Hepatocyte (in vitro differentiated cells): Measurements from ENCODE around the gene CTNNA2. TPM values are rescaled to one million over a fixed set of nuclear protein-coding genes. Genes with fewer than 3 reads are reported as not detected.

Experiments
- DNase-seq: peaks from one replicate; pipeline ENCODE4 v3.0.0-alpha.2; 2016; ENCODE audit warnings: low spot score
- H2AFZ ChIP-seq: fragments of 200-600 bp; sonication (generic); 2 replicates; pipeline ENCODE4 v1.6.0; 2016; ENCODE audit warnings: antibody characterized with exemption, mild to moderate bottlenecking
- H3K27ac ChIP-seq: fragments of 200-600 bp; sonication (generic); 2 replicates; pipeline ENCODE4 v1.5.1; 2016; ENCODE audit warnings: mild to moderate bottlenecking
- H3K27me3 ChIP-seq: fragments of 200-600 bp; sonication (generic); 2 replicates; pipeline ENCODE4 v1.6.1; 2016
- H3K36me3 ChIP-seq: fragments of 200-600 bp; sonication (generic); replicated peaks from 2 replicates; pipeline ENCODE4 v1.5.1; 2016; ENCODE audit warnings: low read depth; ENCODE audit not compliant: insufficient read depth
- H3K4me1 ChIP-seq: fragments of 200-600 bp; sonication (generic); 2 replicates; pipeline ENCODE4 v1.5.1; 2016; ENCODE audit warnings: mild to moderate bottlenecking, moderate library complexity; ENCODE audit not compliant: insufficient read depth
- H3K4me2 ChIP-seq: fragments of 200-600 bp; sonication (generic); 2 replicates; pipeline ENCODE4 v1.6.0; 2016
- H3K4me3 ChIP-seq: fragments of 200-600 bp; sonication (generic); 2 replicates; pipeline ENCODE4 v1.5.1; 2016; ENCODE audit warnings: mild to moderate bottlenecking
- H3K79me2 ChIP-seq: fragments of 200-600 bp; sonication (generic); 2 replicates; pipeline ENCODE4 v1.6.0; 2017; ENCODE audit warnings: mild to moderate bottlenecking
- H3K9me2 ChIP-seq: fragments of 200-600 bp; sonication (generic); replicated peaks from 2 replicates; pipeline ENCODE4 v1.6.0; 2017; ENCODE audit warnings: mild to moderate bottlenecking; ENCODE audit not compliant: insufficient read depth
- H3K9me3 ChIP-seq: fragments of 200-600 bp; sonication (generic); 2 replicates; pipeline ENCODE4 v1.5.1; 2016; ENCODE audit warnings: low read depth, mild to moderate bottlenecking
- H4K20me1 ChIP-seq: fragments of 200-600 bp; sonication (generic); 2 replicates; pipeline ENCODE4 v1.6.0; 2016; ENCODE audit warnings: mild to moderate bottlenecking; ENCODE audit not compliant: insufficient read depth, poor library complexity, severe bottlenecking
- EZH2 ChIP-seq: fragments of 200-600 bp; sonication (generic); IDR thresholded peaks from 2 replicates; pipeline ENCODE4 v1.6.1; 2016; ENCODE audit warnings: antibody characterized with exemption, mild to moderate bottlenecking, borderline replicate concordance
- EZH2phosphoT487 ChIP-seq: fragments of 200-600 bp; sonication (generic); IDR thresholded peaks from one replicate; pipeline ENCODE4 v1.6.1; 2018; ENCODE audit warnings: antibody characterized with exemption, mild to moderate bottlenecking, low read depth, moderate library complexity; ENCODE audit not compliant: unreplicated experiment, severe bottlenecking
- WGBS: methylation state at CpG from one replicate; pipeline ENCODE4 v1.1.6; 2016; ENCODE audit warnings: low lambda C conversion rate; ENCODE audit errors: missing lambda C conversion rate; 5-methylcytosine and 5-hydroxymethylcytosine counted together
- polyA plus RNA-seq: library from polyadenylated mRNA; unstranded; fragments of >200 nt; fragmentation: Nextera tagmentation; extraction: Ambion mirVana; gene quantifications from 2 replicates; pipeline ENCODE4 v1.2.1, GENCODE V29; 2016
- total RNA-seq: library from RNA; depleted of rRNA; stranded (reverse); fragments of >200 nt; gene quantifications from 2 replicates; pipeline ENCODE4 v1.2.3, GENCODE V29; 2014
- TF ChIP-seq, protein P1 (sequence below): fragments of 200-600 bp; sonication (generic); IDR thresholded peaks from 2 replicates; pipeline ENCODE4 v1.5.1; 2016; ENCODE audit warnings: antibody characterized with exemption, mild to moderate bottlenecking; ENCODE audit not compliant: poor library complexity

Gene CTNNA2
- total and polyA plus RNA-seq, 2 experiments from 2014 or later: 0.79 to 4.4 TPM

DNA sequence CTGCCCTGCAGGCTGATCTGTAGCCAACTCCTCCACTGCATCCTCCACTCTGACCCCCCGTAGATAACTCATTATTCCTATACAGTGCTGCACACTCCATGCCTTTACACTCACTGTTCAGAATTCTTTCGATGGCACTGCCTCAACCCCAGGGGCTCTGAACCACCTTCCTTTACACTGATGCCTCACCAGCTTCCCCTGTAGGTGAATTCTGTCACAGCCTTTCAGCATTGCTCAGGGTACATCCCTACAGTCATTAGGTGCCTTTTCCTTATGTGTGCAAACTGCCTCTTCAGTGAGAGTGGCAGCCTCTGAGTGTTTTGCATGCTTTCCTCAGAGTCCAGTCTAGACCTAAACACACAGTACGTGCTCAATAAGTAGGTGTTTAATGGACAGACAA, 472.3 kb downstream of the CTNNA2 start:
- Histone ChIP-seq H3K27me3 (no peaks in the 10 kb centered on the region), H3K9me3 (no peaks in the 10 kb centered on the region), H4K20me1 (no peaks in the 10 kb centered on the region), H3K4me1 (no peaks in the 10 kb centered on the region), H2AFZ (no peak overlapping the region), H3K4me2 (no peak overlapping the region), H3K27ac (no peak overlapping the region), H3K36me3 (no peaks in the 10 kb centered on the region), H3K79me2 (no peaks in the 10 kb centered on the region), H3K9me2 (no peaks in the 10 kb centered on the region), H3K4me3 (no peak overlapping the region)
- TF ChIP-seq EZH2phosphoT487 (no peak), EZH2 (no peak)
- TF ChIP-seq, protein P1, sequence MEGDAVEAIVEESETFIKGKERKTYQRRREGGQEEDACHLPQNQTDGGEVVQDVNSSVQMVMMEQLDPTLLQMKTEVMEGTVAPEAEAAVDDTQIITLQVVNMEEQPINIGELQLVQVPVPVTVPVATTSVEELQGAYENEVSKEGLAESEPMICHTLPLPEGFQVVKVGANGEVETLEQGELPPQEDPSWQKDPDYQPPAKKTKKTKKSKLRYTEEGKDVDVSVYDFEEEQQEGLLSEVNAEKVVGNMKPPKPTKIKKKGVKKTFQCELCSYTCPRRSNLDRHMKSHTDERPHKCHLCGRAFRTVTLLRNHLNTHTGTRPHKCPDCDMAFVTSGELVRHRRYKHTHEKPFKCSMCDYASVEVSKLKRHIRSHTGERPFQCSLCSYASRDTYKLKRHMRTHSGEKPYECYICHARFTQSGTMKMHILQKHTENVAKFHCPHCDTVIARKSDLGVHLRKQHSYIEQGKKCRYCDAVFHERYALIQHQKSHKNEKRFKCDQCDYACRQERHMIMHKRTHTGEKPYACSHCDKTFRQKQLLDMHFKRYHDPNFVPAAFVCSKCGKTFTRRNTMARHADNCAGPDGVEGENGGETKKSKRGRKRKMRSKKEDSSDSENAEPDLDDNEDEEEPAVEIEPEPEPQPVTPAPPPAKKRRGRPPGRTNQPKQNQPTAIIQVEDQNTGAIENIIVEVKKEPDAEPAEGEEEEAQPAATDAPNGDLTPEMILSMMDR: no peak
- WGBS: 93% methylated on average over 3 of the region's 3 CpGs
- DNase-seq: no peak

DNA sequence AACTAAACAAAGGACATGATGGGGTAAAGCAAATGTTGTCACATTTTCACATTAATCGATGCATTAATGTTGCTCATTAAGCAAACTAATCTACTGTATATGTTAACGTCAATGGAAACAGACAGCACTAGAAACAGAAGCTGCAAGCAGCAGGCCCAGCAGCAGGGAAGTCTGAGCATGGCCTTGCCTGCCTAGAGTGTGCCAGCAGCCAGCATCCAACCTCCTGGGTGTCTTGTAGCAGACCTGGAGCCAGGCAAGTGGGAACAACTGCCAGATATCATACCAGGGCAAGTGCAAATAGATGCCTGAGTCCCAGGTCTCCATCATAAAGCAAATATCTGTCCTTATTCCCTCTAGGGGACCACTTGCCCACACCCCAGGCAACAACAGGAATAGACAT, 472.7 kb downstream of the CTNNA2 start:
- Histone ChIP-seq H3K4me2 (no peak overlapping the region), H3K27ac (no peak overlapping the region), H3K9me3 (no peaks in the 10 kb centered on the region), H3K9me2 (no peaks in the 10 kb centered on the region), H3K27me3 (no peaks in the 10 kb centered on the region), H3K4me3 (no peak overlapping the region), H2AFZ (no peak overlapping the region), H3K36me3 (no peaks in the 10 kb centered on the region), H4K20me1 (no peaks in the 10 kb centered on the region), H3K79me2 (no peaks in the 10 kb centered on the region), H3K4me1 (no peaks in the 10 kb centered on the region)
- WGBS: 88% methylated on average over 2 of the region's 2 CpGs
- no peak for TF ChIP-seq EZH2
- TF ChIP-seq, protein P1: no peak
- TF ChIP-seq EZH2phosphoT487: no peak
- DNase-seq: no peak

DNA sequence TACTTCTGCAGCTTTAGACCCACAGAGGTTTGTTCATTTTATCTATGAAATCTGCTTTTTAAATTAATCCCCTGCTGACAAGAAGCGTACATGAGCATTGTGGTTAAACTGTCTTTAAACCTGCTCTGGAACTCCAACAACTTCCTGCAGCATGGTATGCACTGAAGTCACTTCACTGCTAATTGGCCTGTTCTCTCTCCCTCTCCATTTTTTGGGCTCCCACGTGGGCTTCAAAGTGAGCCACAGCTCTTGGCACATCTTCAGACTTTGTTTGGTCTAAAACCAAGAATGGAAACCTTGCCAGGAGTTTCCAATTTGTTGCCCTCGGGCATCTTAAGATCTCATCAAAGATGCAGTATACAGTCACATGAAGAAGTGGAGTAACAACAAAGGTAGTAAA, 480.3 kb downstream of the CTNNA2 start:
- no peaks in the 10 kb centered on the region for H3K9me3 ChIP-seq
- no peak overlapping the region for H3K27ac ChIP-seq
- TF ChIP-seq, protein P1: no peak
- TF ChIP-seq EZH2phosphoT487 (no peak), EZH2 (no peak)
- DNase-seq: no peak
- H3K4me1 ChIP-seq: no peaks in the 10 kb centered on the region
- no peaks in the 10 kb centered on the region for H3K27me3 ChIP-seq
- H4K20me1 ChIP-seq: no peaks in the 10 kb centered on the region
- WGBS: 54% methylated on average over 3 of the region's 3 CpGs
- H3K36me3 ChIP-seq: no peaks in the 10 kb centered on the region
- no peak overlapping the region for H3K4me3 ChIP-seq
- H2AFZ ChIP-seq: no peak overlapping the region
- no peak overlapping the region for H3K4me2 ChIP-seq
- H3K79me2 ChIP-seq: no peaks in the 10 kb centered on the region
- no peaks in the 10 kb centered on the region for H3K9me2 ChIP-seq

DNA sequence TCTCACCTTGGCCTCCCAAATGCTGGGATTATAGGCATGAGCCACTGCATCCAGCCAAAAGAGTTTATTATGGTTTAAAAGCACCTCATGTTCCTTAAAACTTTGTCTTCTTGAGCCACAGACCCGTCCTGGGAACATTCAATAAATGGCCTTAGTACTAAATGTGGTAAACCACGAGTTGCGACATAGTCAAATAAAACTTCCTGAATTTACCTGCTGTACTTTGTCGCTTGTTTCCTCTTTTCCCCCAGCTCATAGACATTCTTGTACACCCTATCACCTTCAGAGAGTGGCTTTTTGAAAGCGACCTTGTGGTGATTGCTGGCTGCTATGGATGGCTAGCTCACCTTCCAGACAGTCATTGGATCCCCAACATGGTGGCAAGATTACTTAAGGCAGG, 481.3 kb downstream of the CTNNA2 start:
- H3K9me3 ChIP-seq: no peaks in the 10 kb centered on the region
- no peaks in the 10 kb centered on the region for H4K20me1 ChIP-seq
- no peaks in the 10 kb centered on the region for H3K36me3 ChIP-seq
- H2AFZ ChIP-seq: no peak overlapping the region
- WGBS: 74% methylated on average over 5 of the region's 5 CpGs
- TF ChIP-seq, protein P1: no peak
- no peak for TF ChIP-seq EZH2
- no peak for DNase-seq
- H3K9me2 ChIP-seq: no peaks in the 10 kb centered on the region
- no peak overlapping the region for H3K4me2 ChIP-seq
- H3K79me2 ChIP-seq: no peaks in the 10 kb centered on the region
- no peaks in the 10 kb centered on the region for H3K4me1 ChIP-seq
- no peaks in the 10 kb centered on the region for H3K27me3 ChIP-seq
- H3K27ac ChIP-seq: no peak overlapping the region
- H3K4me3 ChIP-seq: no peak overlapping the region
